ENCODE measurements around the gene PSMB5.

The PSMB5 gene

GRCh38 chr14:23053426-23053825, 18.7 kb upstream of the PSMB5 start:
- Histone ChIP-seq H3K4me1 (ENCODE audit: control insufficient read depth, insufficient read depth, low read depth, low read length) (peaks cover 25% of the 10 kb centered on the region), H3K36me3 (ENCODE audit: control insufficient read depth in 1 of 2, insufficient read depth in 2 of 2, low read depth in 1 of 2, low read length in 2 of 2) (peaks cover 4 to 42% of the 10 kb centered on the region in 2 experiments), H3K14ac (ENCODE audit: low read length in 2 of 2) (no peak overlapping the region), H3K79me1 (replicated peaks; ENCODE audit: low read length, poor library complexity, severe bottlenecking) (peaks cover 6% of the 10 kb centered on the region), H3K4me3 (ENCODE audit: insufficient read depth in 1 of 2, low read depth in 1 of 2, low read length in 2 of 2) (no peak overlapping the region), H2BK5ac (ENCODE audit: low read depth, low read length, poor library complexity, severe bottlenecking) (no peak overlapping the region), H3K4me2 (ENCODE audit: low read length, poor library complexity, severe bottlenecking) (no peak overlapping the region), H2AFZ (ENCODE audit: low read depth, low read length) (no peak overlapping the region), H4K91ac (ENCODE audit: low read length) (no peak overlapping the region), H3K18ac (ENCODE audit: low read depth in 1 of 2, low read length in 2 of 2) (no peak overlapping the region), H3K9me3 (ENCODE audit: control insufficient read depth, low read length) (no peaks in the 10 kb centered on the region), H3K27ac (ENCODE audit: low read length, poor library complexity, severe bottlenecking) (no peak overlapping the region), H3K23ac (ENCODE audit: low read length in 2 of 2) (no peak overlapping the region), H4K8ac (ENCODE audit: low read length) (no peak overlapping the region), H2BK120ac (ENCODE audit: low read depth, low read length) (no peak overlapping the region), H3K4ac (ENCODE audit: low read depth in 1 of 2, low read length in 2 of 2) (no peak overlapping the region), H3K27me3 (ENCODE audit: control insufficient read depth in 1 of 2, insufficient read depth in 1 of 2, low read length in 2 of 2) (no peaks in the 10 kb centered on the region), H3K9ac (ENCODE audit: low read length) (no peak overlapping the region), H2AK5ac (ENCODE audit: low read length, severe bottlenecking) (no peak overlapping the region), H2BK12ac (ENCODE audit: low read length in 2 of 2) (no peak overlapping the region), H2BK15ac (ENCODE audit: low read depth, poor library complexity, severe bottlenecking) (no peak overlapping the region)
- 98% methylated on average over 10 of the region's 10 CpGs for WGBS
- no peak for DNase-seq

- Histone ChIP-seq H3K18ac (ENCODE audit: low read depth in 1 of 2, low read length in 2 of 2) (no peak overlapping the region), H2AFZ (ENCODE audit: low read depth, low read length) (no peak overlapping the region), H3K36me3 (ENCODE audit: control insufficient read depth in 1 of 2, insufficient read depth in 2 of 2, low read depth in 1 of 2, low read length in 2 of 2) (peaks cover 0 to 47% of the 10 kb centered on the region in 2 experiments), H3K9me3 (ENCODE audit: control insufficient read depth, low read length) (no peaks in the 10 kb centered on the region), H3K79me1 (replicated peaks; ENCODE audit: low read length, poor library complexity, severe bottlenecking) (peaks cover 6% of the 10 kb centered on the region), H2BK12ac (ENCODE audit: low read length in 2 of 2) (no peak overlapping the region), H2BK5ac (ENCODE audit: low read depth, low read length, poor library complexity, severe bottlenecking) (no peak overlapping the region), H3K4ac (ENCODE audit: low read depth in 1 of 2, low read length in 2 of 2) (no peak overlapping the region), H2BK120ac (ENCODE audit: low read depth, low read length) (no peak overlapping the region), H3K27me3 (ENCODE audit: control insufficient read depth in 1 of 2, insufficient read depth in 1 of 2, low read length in 2 of 2) (no peaks in the 10 kb centered on the region), H3K23ac (ENCODE audit: low read length in 2 of 2) (no peak overlapping the region), H3K4me1 (ENCODE audit: control insufficient read depth, insufficient read depth, low read depth, low read length) (peaks cover 22% of the 10 kb centered on the region), H3K27ac (ENCODE audit: low read length, poor library complexity, severe bottlenecking) (no peak overlapping the region), H4K8ac (ENCODE audit: low read length) (no peak overlapping the region), H4K91ac (ENCODE audit: low read length) (no peak overlapping the region), H2BK15ac (ENCODE audit: low read depth, poor library complexity, severe bottlenecking) (no peak overlapping the region), H3K4me3 (ENCODE audit: insufficient read depth in 1 of 2, low read depth in 1 of 2, low read length in 2 of 2) (no peak overlapping the region), H3K9ac (ENCODE audit: low read length) (no peak overlapping the region), H2AK5ac (ENCODE audit: low read length, severe bottlenecking) (no peak overlapping the region), H3K14ac (ENCODE audit: low read length in 2 of 2) (no peak overlapping the region), H3K4me2 (ENCODE audit: low read length, poor library complexity, severe bottlenecking) (no peak overlapping the region)
- WGBS = 87% methylated on average over 3 of the region's 3 CpGs
- DNase-seq = no peak
Measured at GRCh38 chr14:23052671-23053070, 18.0 kb upstream of the PSMB5 start.

GRCh38 chr14:23052182-23052623, 17.5 kb upstream of the PSMB5 start:
- peaks cover 6% of the 10 kb centered on the region for H3K79me1 ChIP-seq (replicated peaks; ENCODE audit: low read length, poor library complexity, severe bottlenecking)
- no peak overlapping the region for H3K9ac ChIP-seq (ENCODE audit: low read length)
- DNase-seq = no peak
- H2BK5ac ChIP-seq (ENCODE audit: low read depth, low read length, poor library complexity, severe bottlenecking) = no peak overlapping the region
- H2BK120ac ChIP-seq (ENCODE audit: low read depth, low read length) = no peak overlapping the region
- peaks cover 0 to 51% of the 10 kb centered on the region in 2 experiments for H3K36me3 ChIP-seq (ENCODE audit: control insufficient read depth in 1 of 2, insufficient read depth in 2 of 2, low read depth in 1 of 2, low read length in 2 of 2)
- peaks cover 27% of the 10 kb centered on the region for H3K4me1 ChIP-seq (ENCODE audit: control insufficient read depth, insufficient read depth, low read depth, low read length)
- H2AK5ac ChIP-seq (ENCODE audit: low read length, severe bottlenecking) = no peak overlapping the region
- no peak overlapping the region for H3K4me2 ChIP-seq (ENCODE audit: low read length, poor library complexity, severe bottlenecking)
- H3K9me3 ChIP-seq (ENCODE audit: control insufficient read depth, low read length) = no peaks in the 10 kb centered on the region
- no peaks in the 10 kb centered on the region for H3K27me3 ChIP-seq (ENCODE audit: control insufficient read depth in 1 of 2, insufficient read depth in 1 of 2, low read length in 2 of 2)
- no peak overlapping the region for H3K27ac ChIP-seq (ENCODE audit: low read length, poor library complexity, severe bottlenecking)
- no peak overlapping the region for H3K23ac ChIP-seq (ENCODE audit: low read length in 2 of 2)
- no peak overlapping the region for H2BK15ac ChIP-seq (ENCODE audit: low read depth, poor library complexity, severe bottlenecking)
- H3K14ac ChIP-seq (ENCODE audit: low read length in 2 of 2) = no peak overlapping the region
- no peak overlapping the region for H2AFZ ChIP-seq (ENCODE audit: low read depth, low read length)
- H4K91ac ChIP-seq (ENCODE audit: low read length) = no peak overlapping the region
- no peak overlapping the region for H3K4ac ChIP-seq (ENCODE audit: low read depth in 1 of 2, low read length in 2 of 2)
- H3K18ac ChIP-seq (ENCODE audit: low read depth in 1 of 2, low read length in 2 of 2) = no peak overlapping the region
- H4K8ac ChIP-seq (ENCODE audit: low read length) = no peak overlapping the region
- WGBS = 88% methylated on average over 12 of the region's 14 CpGs
- no peak overlapping the region for H2BK12ac ChIP-seq (ENCODE audit: low read length in 2 of 2)
- no peak overlapping the region for H3K4me3 ChIP-seq (ENCODE audit: insufficient read depth in 1 of 2, low read depth in 1 of 2, low read length in 2 of 2)

GRCh38 chr14:23051141-23052057, 16.7 kb upstream of the PSMB5 start:
- Histone ChIP-seq H3K9me3 (ENCODE audit: control insufficient read depth, low read length) (no peaks in the 10 kb centered on the region), H3K23ac (ENCODE audit: low read length in 2 of 2) (no peak overlapping the region), H2AFZ (ENCODE audit: low read depth, low read length) (no peak overlapping the region), H3K27ac (ENCODE audit: low read length, poor library complexity, severe bottlenecking) (no peak overlapping the region), H2AK5ac (ENCODE audit: low read length, severe bottlenecking) (no peak overlapping the region), H3K18ac (ENCODE audit: low read depth in 1 of 2, low read length in 2 of 2) (no peak overlapping the region), H3K79me1 (replicated peaks; ENCODE audit: low read length, poor library complexity, severe bottlenecking) (peaks cover 5% of the 10 kb centered on the region), H4K8ac (ENCODE audit: low read length) (no peak overlapping the region), H2BK12ac (ENCODE audit: low read length in 2 of 2) (no peak overlapping the region), H3K4me2 (ENCODE audit: low read length, poor library complexity, severe bottlenecking) (no peak overlapping the region), H2BK5ac (ENCODE audit: low read depth, low read length, poor library complexity, severe bottlenecking) (no peak overlapping the region), H3K9ac (ENCODE audit: low read length) (no peak overlapping the region), H4K91ac (ENCODE audit: low read length) (no peak overlapping the region), H3K36me3 (ENCODE audit: control insufficient read depth in 1 of 2, insufficient read depth in 2 of 2, low read depth in 1 of 2, low read length in 2 of 2) (peaks cover 0 to 53% of the 10 kb centered on the region in 2 experiments), H3K27me3 (ENCODE audit: control insufficient read depth in 1 of 2, insufficient read depth in 1 of 2, low read length in 2 of 2) (no peaks in the 10 kb centered on the region), H2BK15ac (ENCODE audit: low read depth, poor library complexity, severe bottlenecking) (no peak overlapping the region), H3K14ac (ENCODE audit: low read length in 2 of 2) (no peak overlapping the region), H2BK120ac (ENCODE audit: low read depth, low read length) (no peak overlapping the region), H3K4ac (ENCODE audit: low read depth in 1 of 2, low read length in 2 of 2) (no peak overlapping the region), H3K4me3 (ENCODE audit: insufficient read depth in 1 of 2, low read depth in 1 of 2, low read length in 2 of 2) (no peak overlapping the region), H3K4me1 (ENCODE audit: control insufficient read depth, insufficient read depth, low read depth, low read length) (peaks cover 25% of the 10 kb centered on the region)
- 89% methylated on average over 3 of the region's 5 CpGs for WGBS
- no peak for DNase-seq

Data from mesenchymal stem cell (in vitro differentiated cells and primary cell).